Measurements from ENCODE around the gene MACC1. TPM values are rescaled to one million over a fixed set of nuclear protein-coding genes. Genes with fewer than 3 reads are reported as not detected.

MACC1 gene
- total RNA-seq, 1 experiment from 2014 or later = 190 TPM

DNA sequence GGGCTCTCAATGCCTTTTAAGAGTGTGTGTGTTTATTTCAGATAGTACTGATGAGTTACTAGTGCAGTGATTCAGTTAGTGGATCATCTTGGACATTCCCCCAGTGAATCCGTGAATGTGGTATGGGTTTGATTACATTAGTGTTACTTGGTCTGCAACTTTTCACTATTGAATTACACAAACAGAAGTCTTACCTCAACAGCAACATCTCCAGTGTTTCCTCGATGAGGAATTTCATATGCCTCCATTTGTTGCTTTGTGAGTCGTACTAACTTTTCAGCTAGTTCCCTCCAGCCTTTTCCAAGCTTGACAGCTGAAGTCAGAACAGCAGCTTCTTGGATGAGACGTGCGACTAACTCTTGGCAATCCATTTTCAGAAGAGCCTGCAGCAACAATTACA is 63.2 kb downstream of the MACC1 start:
- H3K27me3 Mint-ChIP-seq (ENCODE audit: unreplicated experiment) = no peaks in the 10 kb centered on the region

DNA sequence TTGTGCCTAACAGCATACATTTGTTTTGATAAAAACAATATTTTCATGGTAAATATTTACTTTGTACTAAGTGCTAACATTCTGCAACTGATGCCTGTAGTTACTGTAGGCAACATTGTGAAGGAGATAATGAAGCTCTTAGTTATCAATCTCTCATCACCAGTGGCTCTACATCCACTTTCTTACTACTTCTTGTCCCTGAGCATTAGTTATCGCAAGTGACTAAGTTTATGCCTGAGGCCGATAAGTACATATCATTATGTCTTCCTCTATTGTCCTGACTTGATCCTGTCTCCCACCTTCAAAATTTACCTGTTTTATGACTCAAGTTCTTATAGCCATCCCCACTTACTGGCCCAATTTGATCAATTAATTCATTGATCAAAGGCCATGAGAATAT is 63.6 kb downstream of the MACC1 start:
- Mint-ChIP-seq H3K36me3 (ENCODE audit: insufficient read depth, unreplicated experiment) (peaks cover 76% of the 10 kb centered on the region), H3K4me3 (ENCODE audit: low read depth, unreplicated experiment) (no peak overlapping the region), H3K9me3 (ENCODE audit: low read depth, unreplicated experiment) (no peaks in the 10 kb centered on the region), H3K27me3 (ENCODE audit: unreplicated experiment) (no peaks in the 10 kb centered on the region), H3K4me1 (ENCODE audit: low read depth, unreplicated experiment) (peaks cover 16% of the 10 kb centered on the region), H3K27ac (ENCODE audit: unreplicated experiment) (no peak overlapping the region)
- no TSS peak for BruUV-seq (replicated peaks)
- intact Hi-C loops (cut with micrococcal nuclease; ENCODE audit: unreplicated experiment) = loop anchor here (10.0 kb wide), 1 partner anchor 409 kb away; no protein-coding TSS in a partner anchor
- CTCF ChIA-PET = no interaction called here
- no peak for DNase-seq
- TF ChIP-seq, protein P1, sequence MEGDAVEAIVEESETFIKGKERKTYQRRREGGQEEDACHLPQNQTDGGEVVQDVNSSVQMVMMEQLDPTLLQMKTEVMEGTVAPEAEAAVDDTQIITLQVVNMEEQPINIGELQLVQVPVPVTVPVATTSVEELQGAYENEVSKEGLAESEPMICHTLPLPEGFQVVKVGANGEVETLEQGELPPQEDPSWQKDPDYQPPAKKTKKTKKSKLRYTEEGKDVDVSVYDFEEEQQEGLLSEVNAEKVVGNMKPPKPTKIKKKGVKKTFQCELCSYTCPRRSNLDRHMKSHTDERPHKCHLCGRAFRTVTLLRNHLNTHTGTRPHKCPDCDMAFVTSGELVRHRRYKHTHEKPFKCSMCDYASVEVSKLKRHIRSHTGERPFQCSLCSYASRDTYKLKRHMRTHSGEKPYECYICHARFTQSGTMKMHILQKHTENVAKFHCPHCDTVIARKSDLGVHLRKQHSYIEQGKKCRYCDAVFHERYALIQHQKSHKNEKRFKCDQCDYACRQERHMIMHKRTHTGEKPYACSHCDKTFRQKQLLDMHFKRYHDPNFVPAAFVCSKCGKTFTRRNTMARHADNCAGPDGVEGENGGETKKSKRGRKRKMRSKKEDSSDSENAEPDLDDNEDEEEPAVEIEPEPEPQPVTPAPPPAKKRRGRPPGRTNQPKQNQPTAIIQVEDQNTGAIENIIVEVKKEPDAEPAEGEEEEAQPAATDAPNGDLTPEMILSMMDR (IDR thresholded peaks at IDR 0.05; ENCODE audit: unreplicated experiment) = no peak

More for the DNA sequence above, 63.2 kb downstream of the MACC1 start:
- CTCF ChIA-PET = no interaction called here
- Mint-ChIP-seq H3K36me3 (ENCODE audit: insufficient read depth, unreplicated experiment) (peaks cover 80% of the 10 kb centered on the region), H3K9me3 (ENCODE audit: low read depth, unreplicated experiment) (no peaks in the 10 kb centered on the region), H3K4me3 (ENCODE audit: low read depth, unreplicated experiment) (no peak overlapping the region), H3K4me1 (ENCODE audit: low read depth, unreplicated experiment) (peaks cover 20% of the 10 kb centered on the region), H3K27ac (ENCODE audit: unreplicated experiment) (no peak overlapping the region)
- DNase-seq = no peak
- TF ChIP-seq, protein P1 (IDR thresholded peaks at IDR 0.05; ENCODE audit: unreplicated experiment) = no peak
- intact Hi-C loops (cut with micrococcal nuclease; ENCODE audit: unreplicated experiment) = loop anchor here (10.0 kb wide), 1 partner anchor 409 kb away; no protein-coding TSS in a partner anchor
- no TSS peak for BruUV-seq (replicated peaks)

DNA sequence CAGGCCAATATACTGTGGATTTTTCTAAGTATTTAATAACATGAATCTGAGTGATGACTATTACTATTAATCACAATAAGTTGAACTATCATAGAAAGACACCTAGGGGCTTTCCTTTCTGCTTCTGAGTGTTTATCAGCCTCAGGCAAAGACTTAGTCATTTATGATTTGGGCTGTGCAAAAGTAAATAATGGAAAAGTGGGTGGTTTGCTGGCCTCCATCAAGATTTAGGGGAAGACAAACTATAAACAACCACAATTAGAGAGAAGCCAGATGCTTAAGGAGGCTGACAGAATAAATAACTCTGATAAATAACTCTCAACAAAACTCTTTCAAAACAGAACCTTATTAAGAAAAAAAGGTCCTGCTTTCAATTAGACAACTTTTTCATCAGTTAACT is 64.7 kb downstream of the MACC1 start:
- H3K36me3 Mint-ChIP-seq (ENCODE audit: insufficient read depth, unreplicated experiment) = peaks cover 65% of the 10 kb centered on the region
- CTCF ChIA-PET = interaction anchor here (0.6 kb wide), 1 partner anchor 404 kb away, joined by 3 read pairs; no protein-coding TSS in a partner anchor
- no TSS peak for BruUV-seq (replicated peaks)

DNA sequence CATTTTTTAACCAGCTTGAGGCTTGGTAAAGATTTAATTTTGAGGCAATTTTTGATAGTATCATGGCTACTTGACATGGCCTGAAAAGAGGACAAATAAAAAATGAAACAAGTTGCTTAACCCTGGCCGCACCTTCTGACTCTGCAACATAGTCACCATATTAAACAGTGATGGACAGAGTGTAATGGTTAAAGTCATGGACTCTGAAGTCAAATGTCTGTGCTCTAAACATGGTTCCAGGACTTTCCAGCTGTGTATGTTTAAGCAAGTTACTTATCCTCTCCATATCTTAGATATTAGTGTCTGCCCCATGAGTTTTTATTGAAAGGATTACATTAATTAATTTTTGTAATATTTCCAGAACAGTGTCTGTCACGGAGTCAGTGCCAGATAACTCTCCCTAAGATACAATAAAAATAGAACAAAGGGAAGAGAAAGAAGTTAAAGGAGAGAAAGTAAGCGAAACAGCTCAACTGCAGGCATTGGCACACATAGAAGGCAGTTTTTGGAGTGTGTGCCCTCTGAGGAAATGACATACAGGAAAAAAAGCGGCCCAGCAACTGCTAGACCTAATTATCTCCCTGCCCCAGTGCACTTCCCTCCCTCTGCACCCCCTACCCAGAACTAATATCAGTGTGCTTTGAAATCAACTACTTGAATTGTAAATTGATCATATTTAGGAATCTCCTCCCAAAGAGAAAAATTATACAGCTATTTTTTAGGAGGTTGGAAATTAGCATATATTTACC is 65.3 kb downstream of the MACC1 start:
- intact Hi-C loops (cut with micrococcal nuclease; ENCODE audit: unreplicated experiment) = loop anchor here (10.0 kb wide), 1 partner anchor 407 kb away; no protein-coding TSS in a partner anchor

More for the DNA sequence above, 64.7 kb downstream of the MACC1 start:
- TF ChIP-seq, protein P1 (IDR thresholded peaks at IDR 0.05; ENCODE audit: unreplicated experiment) = no peak
- H3K9me3 Mint-ChIP-seq (ENCODE audit: low read depth, unreplicated experiment) = no peaks in the 10 kb centered on the region
- peaks cover 6% of the 10 kb centered on the region for H3K4me1 Mint-ChIP-seq (ENCODE audit: low read depth, unreplicated experiment)
- H3K27ac Mint-ChIP-seq (ENCODE audit: unreplicated experiment) = no peak overlapping the region
- no peak for DNase-seq
- no peak overlapping the region for H3K4me3 Mint-ChIP-seq (ENCODE audit: low read depth, unreplicated experiment)
- H3K27me3 Mint-ChIP-seq (ENCODE audit: unreplicated experiment) = no peaks in the 10 kb centered on the region
- intact Hi-C loops (cut with micrococcal nuclease; ENCODE audit: unreplicated experiment) = loop anchor here (10.0 kb wide), 1 partner anchor 408 kb away; no protein-coding TSS in a partner anchor

More for the DNA sequence above, 65.3 kb downstream of the MACC1 start:
- H3K36me3 Mint-ChIP-seq (ENCODE audit: insufficient read depth, unreplicated experiment) = peaks cover 60% of the 10 kb centered on the region
- TF ChIP-seq, protein P1 (IDR thresholded peaks at IDR 0.05; ENCODE audit: unreplicated experiment) = no peak
- H3K27ac Mint-ChIP-seq (ENCODE audit: unreplicated experiment) = no peak overlapping the region
- H3K9me3 Mint-ChIP-seq (ENCODE audit: low read depth, unreplicated experiment) = no peaks in the 10 kb centered on the region
- no TSS peak for BruUV-seq (replicated peaks)
- H3K27me3 Mint-ChIP-seq (ENCODE audit: unreplicated experiment) = no peaks in the 10 kb centered on the region
- CTCF ChIA-PET = interaction anchor here (0.6 kb wide), 1 partner anchor 404 kb away, joined by 3 read pairs; no protein-coding TSS in a partner anchor
- no peak overlapping the region for H3K4me3 Mint-ChIP-seq (ENCODE audit: low read depth, unreplicated experiment)
- no peak for DNase-seq
- peaks cover 6% of the 10 kb centered on the region for H3K4me1 Mint-ChIP-seq (ENCODE audit: low read depth, unreplicated experiment)
